Endothelial cell of umbilical vein (primary cell): ENCODE data around the gene GHITM. TPM values are rescaled to one million over a fixed set of nuclear protein-coding genes. Genes with fewer than 3 reads are reported as not detected.

ENCODE experiments used
- BruUV-seq: library from RNA; stranded (reverse); fragments of 400-500 nt; replicated peaks from 2 replicates; lab custom pipeline; 2021; lab: Mats Ljungman, UMichigan
- CTCF ChIA-PET: fragments of 300-600, 350-600 bp; sonication (Branson Sonifier 250); formaldehyde crosslinking; loops from one replicate; lab custom pipeline; 2021; ENCODE audit warnings: antibody characterized with exemption, inconsistent platforms; lab: Charles Lee
- POLR2A ChIA-PET: fragments of 300-600, 350-600 bp; sonication (Branson Sonifier 250); formaldehyde crosslinking; loops from one replicate; lab custom pipeline; 2021; ENCODE audit warnings: antibody characterized with exemption, inconsistent platforms; lab: Charles Lee
- DNase-seq: peaks from one replicate; pipeline ENCODE4 v3.0.0-alpha.2; 2011; ENCODE audit warnings: low read depth, low spot score
- FAIRE-seq: peaks from 2 replicates; lab custom pipeline; 2011; peaks lifted over from hg19 to GRCh38; lab: Jason Lieb, UNC
- H2AFZ ChIP-seq: 2 replicates; pipeline ENCODE4 v1.6.0; 2012; ENCODE audit warnings: low read depth, low read length, control low read depth, inconsistent platforms
- H3K27ac ChIP-seq: 2 replicates; pipeline ENCODE4 v1.5.1; 2011; ENCODE audit warnings: low read depth, mild to moderate bottlenecking, control low read depth, low read length, moderate library complexity; ENCODE audit not compliant: insufficient read depth
- H3K27me3 ChIP-seq, 2 experiments: 2 replicates each; pipeline versions ENCODE4 v1.6.0 to v1.6.1; 2011; ENCODE audit warnings: low read length in 2 of 2, mixed read lengths in 1 of 2; ENCODE audit not compliant: control insufficient read depth in 2 of 2, insufficient read depth in 2 of 2
- H3K36me3 ChIP-seq, 2 experiments: 2 replicates in 1 of 2; 3 replicates in 1 of 2; pipeline ENCODE4 v1.5.1; 2011; ENCODE audit warnings: low read length in 2 of 2, mild to moderate bottlenecking in 1 of 2, moderate library complexity in 1 of 2; ENCODE audit not compliant: control insufficient read depth in 2 of 2, insufficient read depth in 2 of 2; ENCODE audit errors: extremely low read depth in 1 of 2
- H3K4me1 ChIP-seq: 3 replicates; pipeline ENCODE4 v1.5.1; 2011; ENCODE audit warnings: mild to moderate bottlenecking, low read length; ENCODE audit not compliant: control insufficient read depth, insufficient read depth; ENCODE audit errors: extremely low read depth
- H3K4me2 ChIP-seq: 2 replicates; pipeline ENCODE4 v1.6.1; 2011; ENCODE audit warnings: low read length, control low read depth, mixed read lengths; ENCODE audit not compliant: insufficient read depth
- H3K4me3 ChIP-seq, 3 experiments: fragments of 200-600 bp in 1 of 3; sonication (generic), shearing (Covaris generic) in 1 of 3; replicated peaks in 1 of 3; 2 replicates each; pipeline ENCODE4 v1.5.1; 2011 to 2016; ENCODE audit warnings: control low read depth in 3 of 3, low read length in 3 of 3, mild to moderate bottlenecking in 2 of 3, inconsistent platforms in 1 of 3, low read depth in 1 of 3, moderate library complexity in 1 of 3; ENCODE audit not compliant: insufficient read depth in 1 of 3
- H3K79me2 ChIP-seq: 2 replicates; pipeline ENCODE4 v1.6.0; 2012; ENCODE audit warnings: low read length, inconsistent platforms; ENCODE audit not compliant: control insufficient read depth, insufficient read depth
- H3K9ac ChIP-seq: replicated peaks from 2 replicates; pipeline ENCODE3; 2011; ENCODE audit warnings: low read length, control low read depth; ENCODE audit not compliant: insufficient read depth; ENCODE audit errors: extremely low read depth
- H3K9me1 ChIP-seq: replicated peaks from 3 replicates; pipeline ENCODE4 v1.6.0; 2011; ENCODE audit warnings: mild to moderate bottlenecking, low read length; ENCODE audit not compliant: control insufficient read depth, insufficient read depth; ENCODE audit errors: extremely low read depth
- H3K9me3 ChIP-seq: replicated peaks from 2 replicates; pipeline ENCODE4 v1.5.1; 2012; ENCODE audit warnings: low read length, inconsistent platforms; ENCODE audit not compliant: control insufficient read depth, insufficient read depth
- H4K20me1 ChIP-seq: replicated peaks from 2 replicates; pipeline ENCODE3; 2011; ENCODE audit warnings: mild to moderate bottlenecking, low read length; ENCODE audit not compliant: control insufficient read depth, insufficient read depth; ENCODE audit errors: extremely low read depth
- CTCF ChIP-seq, 2 donors: IDR thresholded peaks; 1 replicate in 1 of 2; 2 replicates in 1 of 2; pipeline ENCODE4 v1.5.1; 2011; ENCODE audit warnings: low read length in 2 of 2, mild to moderate bottlenecking in 2 of 2, moderate library complexity in 2 of 2, control low read depth in 1 of 2, inconsistent platforms in 1 of 2, low read depth in 1 of 2; ENCODE audit not compliant: insufficient read depth in 1 of 2; ENCODE audit errors: extremely low read depth in 1 of 2
- EZH2 ChIP-seq: IDR thresholded peaks from 2 replicates; pipeline ENCODE4 v1.6.1; 2012; ENCODE audit warnings: borderline replicate concordance, low read depth, mild to moderate bottlenecking, moderate library complexity, low read length, inconsistent platforms; ENCODE audit not compliant: severe bottlenecking
- FOS ChIP-seq: IDR thresholded peaks from 2 replicates; pipeline ENCODE4 v1.6.1; 2011; ENCODE audit warnings: mild to moderate bottlenecking, low read length, moderate library complexity, borderline replicate concordance; ENCODE audit not compliant: insufficient read depth
- GATA2 ChIP-seq: IDR thresholded peaks from 2 replicates; pipeline ENCODE4 v1.7.0; 2011; ENCODE audit warnings: low read depth, mild to moderate bottlenecking, moderate library complexity, mixed read lengths, low read length; ENCODE audit not compliant: insufficient read length, insufficient read depth
- JUN ChIP-seq: IDR thresholded peaks from 2 replicates; pipeline ENCODE4 v1.6.1; 2011; ENCODE audit warnings: borderline replicate concordance, low read depth; ENCODE audit not compliant: insufficient read length, insufficient read depth
- MAX ChIP-seq: IDR thresholded peaks from 2 replicates; pipeline ENCODE4 v1.6.1; 2011; ENCODE audit not compliant: insufficient read depth, insufficient read length
- MYC ChIP-seq: IDR thresholded peaks from one replicate; pipeline ENCODE4 v1.6.1; 2011; ENCODE audit warnings: mild to moderate bottlenecking, low read depth, low read length
- POLR2A ChIP-seq: IDR thresholded peaks from 2 replicates; pipeline ENCODE4 v1.6.1; 2012; ENCODE audit warnings: low read depth, mild to moderate bottlenecking, control low read depth, low read length
- POLR2AphosphoS5 ChIP-seq: IDR thresholded peaks from 2 replicates; pipeline ENCODE4 v1.6.1; 2012; ENCODE audit warnings: low read depth, mild to moderate bottlenecking, control low read depth, low read length, moderate library complexity; ENCODE audit not compliant: insufficient read depth
- dilution Hi-C: fragments of 300-500 bp; cut with MboI; formaldehyde crosslinking; loops from one replicate; pipeline ENCODE4 v1.15.0; 2019; ENCODE audit warnings: low sequenced_read_pairs; ENCODE audit not compliant: extremely low pct_ligation_motif_present
- intact Hi-C: fragments of 100-400 bp; cut with micrococcal nuclease; formaldehyde crosslinking; loops from one replicate; pipeline ENCODE4 v1.10.0; 2022
- polyA plus RNA-seq, 4 experiments: library from polyadenylated mRNA; depleted of rRNA in 3 of 4; stranded (reverse) in 3 of 4; unstranded in 1 of 4; fragments of >200 nt; gene quantifications; 2 replicates each; pipeline versions ENCODE4 v1.2.1 to v1.2.3, GENCODE V29; 2011 to 2012; ENCODE audit warnings: missing spikeins in 1 of 4
- total RNA-seq: library from RNA; stranded (reverse); gene quantifications from 2 replicates; pipeline ENCODE4 v1.2.3, GENCODE V29; 2021

The GHITM gene
- total and polyA plus RNA-seq, 2 donors (not counting 3 experiments of a cell fraction or from before 2014, with no cell fraction given): 113 to 122 TPM

- Histone ChIP-seq H2AFZ (peak overlapping the region; percentile 99), H3K27ac (peak overlapping the region; percentile 64), H3K27me3 (peaks cover 0 to 5% of the 10 kb centered on the region in 2 experiments), H3K4me2 (peak overlapping the region; percentile 94), H3K9ac (peak overlapping the region; percentile 97), H3K4me1 (peaks cover 12% of the 10 kb centered on the region), H3K36me3 (peaks cover 3 to 4% of the 10 kb centered on the region in 2 experiments), H4K20me1 (no peaks in the 10 kb centered on the region), H3K9me1 (no peaks in the 10 kb centered on the region), H3K79me2 (peaks cover 22% of the 10 kb centered on the region), H3K4me3 (peak overlapping the region; percentile 35 to 87 (median 68)), H3K9me3 (no peaks in the 10 kb centered on the region)
- DNase-seq: no peak
- TSS peak; percentile 93 for BruUV-seq
- TF ChIP-seq MAX: no peak
- TF ChIP-seq POLR2AphosphoS5: no peak
- TF ChIP-seq CTCF (IDR thresholded peaks at IDR 0.05; ENCODE audit: extremely low read depth in 1 of 2, insufficient read depth in 1 of 2, low read depth in 1 of 2, low read length in 2 of 2): no peak
- no peak for TF ChIP-seq MYC
- no peak for TF ChIP-seq EZH2
- no peak for TF ChIP-seq FOS
- no peak for TF ChIP-seq POLR2A
- TF ChIP-seq GATA2: no peak
- TF ChIP-seq JUN: no peak
- CTCF ChIA-PET: interaction anchor here (1.0 to 3.4 kb wide), 4 partner anchors 9 to 398 kb away, joined by 3 to 27 read pairs (median 4); no protein-coding TSS in a partner anchor
- intact Hi-C loops: loop anchor here (1.0 to 5.0 kb wide), 2 partner anchors 10 to 404 kb away; no protein-coding TSS in a partner anchor
- no peak for FAIRE-seq
- POLR2A ChIA-PET: interaction anchor here (1.0 kb wide), 1 partner anchor 9 kb away, joined by 6 read pairs; no protein-coding TSS in a partner anchor
- dilution Hi-C loops: no loop called here
Observed at GRCh38 chr10:84138478-84139125, 707 bp upstream of the GHITM start.
